ENCODE data around the gene ZNF75A.

The ZNF75A gene

GRCh38 chr16:3289998-3290673 lies 15.2 kb upstream of the ZNF75A start:
- DNase-seq: no peak

GRCh38 chr16:3292604-3293003 lies 12.7 kb upstream of the ZNF75A start:
- no peak for DNase-seq

- DNase-seq: no peak
Observed at GRCh38 chr16:3295209-3295608, 10.1 kb upstream of the ZNF75A start.

- DNase-seq: no peak
Observed at GRCh38 chr16:3295783-3296182, 9.5 kb upstream of the ZNF75A start.

GRCh38 chr16:3304370-3304769 lies 927 bp upstream of the ZNF75A start:
- DNase-seq: no peak

GRCh38 chr16:3306078-3306477 lies 781 bp downstream of the ZNF75A start:
- no peak for DNase-seq

GRCh38 chr16:3311496-3311895 lies 6.2 kb downstream of the ZNF75A start:
- no peak for DNase-seq

GRCh38 chr16:3317315-3317999 lies 12.2 kb downstream of the ZNF75A start:
- no peak for DNase-seq

- DNase-seq: no peak
Observed at GRCh38 chr16:3321816-3322215, 16.5 kb downstream of the ZNF75A start.

GRCh38 chr16:3327514-3327913 lies 22.2 kb downstream of the ZNF75A start:
- DNase-seq: no peak

- DNase-seq: no peak
Observed at GRCh38 chr16:3328104-3328503, 22.8 kb downstream of the ZNF75A start.

- no peak for DNase-seq
Observed at GRCh38 chr16:3328643-3329042, 23.3 kb downstream of the ZNF75A start.

GRCh38 chr16:3346041-3346440 lies 40.7 kb downstream of the ZNF75A start:
- DNase-seq: no peak

- no peak for DNase-seq
Observed at GRCh38 chr16:3347586-3347985, 42.3 kb downstream of the ZNF75A start.

- DNase-seq: no peak
Observed at GRCh38 chr16:3348547-3349167, 43.4 kb downstream of the ZNF75A start.

- DNase-seq: no peak
Observed at GRCh38 chr16:3349175-3349574, 43.9 kb downstream of the ZNF75A start.

GRCh38 chr16:3355589-3355988 lies 50.3 kb downstream of the ZNF75A start, which contains the start of gene OR2C1:
Gene OR2C1 (plus strand): TSS chr16:3355889. CDS start chr16:3355941, 52 bp downstream.
- DNase-seq: no peak

- DNase-seq: no peak
Observed at GRCh38 chr16:3356118-3356517, 50.8 kb downstream of the ZNF75A start.

GRCh38 chr16:3358871-3359270 lies 53.6 kb downstream of the ZNF75A start:
- DNase-seq: no peak

GRCh38 chr16:3362931-3363330 lies 57.6 kb downstream of the ZNF75A start:
- DNase-seq: no peak

- DNase-seq: no peak
Observed at GRCh38 chr16:3363793-3364192, 58.5 kb downstream of the ZNF75A start.

- DNase-seq: peak; percentile 97
Observed at GRCh38 chr16:3364774-3365427, 59.6 kb downstream of the ZNF75A start.

Data from NCI-H2081 treated with DMSO at 0.1 percent for 48 hours (cell line).